NCI-H1092 treated with DMSO at 0.1 percent for 48 hours (cell line): ENCODE data around the gene ALPK1.
"Not testable (repeated sequence)": the region's sequence is repeated elsewhere in the genome, so short reads cannot be mapped to it uniquely, and the experiment has no call there.

Experiments
- DNase-seq: peaks from one replicate; lab custom pipeline; 2025; lab: John Stamatoyannopoulos, UW

Gene ALPK1

GRCh38 chr4:112284662-112285411 lies 12.3 kb upstream of the ALPK1 start:
- peak; percentile 39 for DNase-seq

- DNase-seq, result no peak
Measured at GRCh38 chr4:112287258-112287989, 9.7 kb upstream of the ALPK1 start.

DNA sequence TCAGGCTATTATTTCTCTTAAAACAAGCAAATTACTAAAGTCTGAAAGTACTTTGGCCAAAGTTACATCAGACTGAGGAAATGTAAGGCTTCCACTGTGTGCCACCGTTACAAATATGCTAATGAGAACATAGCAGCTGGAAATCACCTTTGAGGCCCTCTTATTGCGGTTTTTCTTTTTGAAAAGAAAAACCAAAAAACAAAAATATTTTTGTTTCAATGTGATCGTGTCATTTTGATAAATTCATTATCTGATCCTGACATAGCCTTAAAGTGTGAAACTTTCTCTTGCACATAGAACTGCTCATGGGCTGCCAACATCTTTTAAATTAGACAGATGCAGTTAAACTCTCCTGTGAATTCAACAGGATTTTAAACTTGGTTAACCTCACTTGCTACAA lies 8.7 kb upstream of the ALPK1 start:
- no peak for DNase-seq

- DNase-seq, result no peak
Measured at GRCh38 chr4:112289407-112290253, 7.5 kb upstream of the ALPK1 start.

- no peak for DNase-seq
Measured at GRCh38 chr4:112290341-112290740, 6.8 kb upstream of the ALPK1 start.

DNA sequence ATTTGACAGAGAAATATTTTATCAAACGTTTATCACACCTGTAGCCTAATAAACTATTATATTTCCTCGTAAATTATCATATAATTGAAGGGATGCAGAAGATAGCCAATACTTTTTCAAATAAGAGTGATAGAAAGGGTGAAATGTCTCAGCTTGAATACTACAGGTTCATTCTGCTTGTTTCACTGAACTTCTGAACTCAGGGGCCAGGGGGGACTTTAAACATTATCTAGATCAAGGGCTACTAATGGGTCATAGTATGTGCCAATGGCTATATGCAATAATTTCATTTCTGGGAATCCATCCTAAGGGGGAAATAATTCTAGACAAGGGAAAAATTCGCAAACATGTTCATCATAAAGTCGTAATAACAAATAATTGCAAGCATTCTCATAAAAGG lies 2.6 kb downstream of the ALPK1 start:
- DNase-seq, result no peak

DNA sequence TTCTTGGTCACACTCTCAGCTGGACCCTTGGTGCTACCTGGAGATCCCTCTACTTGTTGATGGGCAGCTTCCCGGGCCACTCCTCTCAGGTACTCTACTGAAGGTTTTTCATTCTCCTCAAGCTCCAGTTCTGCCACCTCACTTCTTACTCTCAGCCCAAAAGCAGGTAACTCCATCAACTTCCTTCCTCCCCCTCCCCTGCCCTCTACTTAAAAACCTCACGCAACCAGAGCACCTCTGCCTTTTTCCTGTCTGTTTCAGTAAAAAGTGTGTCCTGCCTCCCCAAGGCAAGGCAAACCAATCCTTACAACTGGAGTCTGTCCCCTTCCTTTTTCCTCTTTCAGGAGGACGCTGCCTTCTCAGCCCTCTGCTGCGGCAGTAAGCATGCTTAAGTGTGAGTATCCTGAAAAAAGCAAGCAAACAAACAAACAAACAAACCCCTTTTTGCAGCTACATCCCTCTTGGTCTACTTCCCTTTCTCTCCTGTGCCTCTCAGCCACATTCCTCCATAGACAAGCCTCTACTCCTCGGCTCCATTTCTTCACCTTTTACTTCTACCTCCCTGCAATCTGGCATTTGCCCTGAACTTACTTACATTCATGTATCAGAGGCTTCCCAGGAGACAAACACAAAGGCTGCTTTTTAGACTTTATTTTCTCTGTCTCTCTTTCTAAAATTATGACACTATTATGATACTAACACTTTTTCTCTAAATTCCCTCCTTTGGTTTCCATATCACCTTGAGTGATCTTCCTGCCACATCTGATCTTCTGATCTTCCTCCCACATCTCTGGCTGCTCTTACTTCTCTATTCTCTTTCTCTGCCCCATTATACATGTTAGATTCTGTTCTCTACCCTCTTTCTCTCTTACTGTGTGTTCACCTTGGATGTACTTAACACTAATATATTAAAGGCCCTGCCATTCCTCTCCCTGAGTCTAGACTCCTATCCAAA lies 5.4 kb downstream of the ALPK1 start:
- DNase-seq, result no peak

DNA sequence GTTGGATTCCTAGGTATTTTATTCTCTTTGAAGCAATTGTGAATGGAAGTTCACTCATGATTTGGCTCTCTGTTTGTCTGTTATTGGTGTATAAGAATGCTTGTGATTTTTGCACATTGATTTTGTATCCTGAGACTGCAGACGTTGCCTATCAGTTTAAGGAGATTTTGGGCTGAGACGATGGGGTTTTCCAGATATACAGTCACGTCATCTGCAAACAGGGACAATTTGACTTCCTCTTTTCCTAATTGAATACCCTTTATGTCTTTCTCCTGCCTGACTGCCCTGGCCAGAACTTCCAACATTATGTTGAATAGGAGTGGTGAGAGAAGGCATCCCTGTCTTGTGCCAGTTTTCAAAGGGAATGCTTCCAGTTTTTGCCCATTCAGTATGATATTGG lies 8.3 kb downstream of the ALPK1 start:
- not testable (repeated sequence) for DNase-seq

DNA sequence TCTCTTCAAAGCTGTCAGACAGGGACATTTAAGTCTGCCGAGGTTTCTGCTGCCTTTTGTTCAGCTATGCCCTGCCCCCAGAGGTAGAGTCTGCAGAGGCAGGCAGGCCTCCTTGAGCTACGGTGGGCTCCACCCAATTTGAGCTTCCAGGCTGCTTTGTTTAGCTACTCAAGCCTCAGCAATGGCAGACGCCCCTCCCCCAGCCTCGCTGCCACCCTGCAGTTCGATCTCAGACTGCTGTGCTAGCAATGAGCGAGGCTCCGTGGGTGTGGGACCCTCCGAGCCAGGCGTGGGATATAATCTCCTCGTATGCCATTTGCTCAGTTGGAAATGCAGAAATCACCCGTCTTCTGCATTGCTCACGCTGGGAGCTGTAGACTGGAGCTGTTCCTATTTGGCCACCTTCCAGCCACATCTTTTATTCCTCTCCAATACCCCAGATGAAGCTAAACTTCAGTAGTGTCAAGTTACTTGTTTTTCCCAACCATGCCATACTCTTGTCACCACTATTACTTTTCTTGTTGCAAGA lies 12.2 kb downstream of the ALPK1 start:
- DNase-seq, result peak; percentile 29

GRCh38 chr4:112311516-112311915 lies 14.3 kb downstream of the ALPK1 start:
- DNase-seq, result no peak

- DNase-seq, result no peak
Measured at GRCh38 chr4:112312610-112313239, 15.6 kb downstream of the ALPK1 start.

- DNase-seq, result no peak
Measured at GRCh38 chr4:112315446-112315845, 18.3 kb downstream of the ALPK1 start.

DNA sequence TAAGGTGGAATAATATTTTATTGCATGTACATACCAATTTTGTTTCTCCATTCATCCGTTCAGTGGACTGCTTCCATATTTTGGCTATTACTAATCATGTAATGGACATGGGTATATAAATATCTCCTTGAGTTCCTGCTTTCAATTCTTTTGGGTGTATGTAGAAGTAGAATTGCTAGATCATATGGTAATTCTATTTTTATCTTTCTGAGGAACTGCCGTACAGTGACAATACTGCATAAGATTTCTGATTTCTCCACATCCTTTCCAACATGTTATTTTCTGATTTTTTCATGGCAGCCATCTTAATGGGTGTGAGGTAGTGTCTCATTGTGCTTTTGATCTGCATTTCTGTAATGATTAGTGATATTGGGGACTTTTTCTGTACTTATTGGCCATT lies 19.2 kb downstream of the ALPK1 start:
- DNase-seq, result no peak

DNA sequence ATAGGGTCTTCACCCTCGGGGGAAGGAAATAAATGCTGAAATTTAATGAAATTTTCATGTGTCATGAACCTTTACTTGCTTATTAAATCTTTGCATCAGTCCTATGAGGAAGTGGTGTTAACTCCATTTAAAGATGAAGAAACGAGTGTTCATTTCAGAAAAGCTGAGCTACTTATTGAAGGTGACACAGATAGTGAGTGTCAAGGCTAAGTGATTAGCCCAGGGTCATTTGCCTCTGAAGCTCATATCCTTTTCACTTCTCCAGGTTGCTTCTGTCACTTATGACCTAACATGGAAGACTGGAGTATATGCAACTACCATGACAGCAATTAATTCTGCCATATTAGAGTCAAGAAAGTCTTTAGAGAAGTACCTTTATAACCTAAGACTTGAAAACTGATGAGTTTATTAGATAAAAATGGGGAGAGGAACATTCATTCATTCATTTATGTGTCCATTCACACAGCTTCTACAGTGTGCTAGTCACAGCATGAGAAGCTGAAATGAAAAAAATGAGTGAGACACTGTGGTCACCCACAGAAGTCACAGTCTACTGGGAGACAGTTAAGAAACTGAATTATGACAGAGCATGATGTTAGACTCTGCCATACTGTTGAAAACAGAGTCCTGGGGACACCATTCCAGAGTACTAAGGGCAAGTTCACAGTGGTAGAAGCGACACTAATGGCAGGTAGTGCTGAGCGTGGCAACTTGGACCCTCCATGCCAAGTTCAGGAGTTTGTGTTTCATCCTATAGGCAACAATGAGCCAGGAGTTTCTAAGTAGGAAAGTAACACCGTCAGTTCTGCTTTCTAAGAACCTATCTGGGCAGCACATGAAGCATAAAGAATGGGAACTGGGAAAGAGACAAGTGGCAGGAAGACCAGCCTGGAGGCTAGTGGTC lies 21.3 kb downstream of the ALPK1 start:
- DNase-seq, result no peak

- DNase-seq, result peak; percentile 57
Measured at GRCh38 chr4:112321776-112322684, 24.9 kb downstream of the ALPK1 start.

DNA sequence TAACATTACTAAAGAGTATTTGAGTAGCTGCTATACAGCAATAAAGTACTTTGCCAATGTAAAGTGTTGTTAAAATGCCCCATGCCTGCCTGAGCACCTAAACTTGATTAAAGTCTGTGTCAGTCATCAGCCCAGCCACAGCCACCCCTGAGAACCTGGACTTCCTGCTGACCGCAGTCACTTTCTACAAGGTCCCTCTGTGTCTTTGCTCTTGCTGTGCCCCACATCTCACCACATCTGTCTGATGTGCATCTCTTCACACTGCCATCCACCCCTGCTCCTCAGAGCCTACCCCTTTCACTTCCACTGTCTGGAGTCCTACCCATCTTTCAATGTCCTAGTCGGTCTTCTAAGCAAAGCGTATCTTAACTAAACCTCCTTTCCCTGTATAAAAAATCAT lies 25.7 kb downstream of the ALPK1 start:
- DNase-seq, result no peak

GRCh38 chr4:112325530-112325929 lies 28.4 kb downstream of the ALPK1 start:
- DNase-seq, result no peak

DNA sequence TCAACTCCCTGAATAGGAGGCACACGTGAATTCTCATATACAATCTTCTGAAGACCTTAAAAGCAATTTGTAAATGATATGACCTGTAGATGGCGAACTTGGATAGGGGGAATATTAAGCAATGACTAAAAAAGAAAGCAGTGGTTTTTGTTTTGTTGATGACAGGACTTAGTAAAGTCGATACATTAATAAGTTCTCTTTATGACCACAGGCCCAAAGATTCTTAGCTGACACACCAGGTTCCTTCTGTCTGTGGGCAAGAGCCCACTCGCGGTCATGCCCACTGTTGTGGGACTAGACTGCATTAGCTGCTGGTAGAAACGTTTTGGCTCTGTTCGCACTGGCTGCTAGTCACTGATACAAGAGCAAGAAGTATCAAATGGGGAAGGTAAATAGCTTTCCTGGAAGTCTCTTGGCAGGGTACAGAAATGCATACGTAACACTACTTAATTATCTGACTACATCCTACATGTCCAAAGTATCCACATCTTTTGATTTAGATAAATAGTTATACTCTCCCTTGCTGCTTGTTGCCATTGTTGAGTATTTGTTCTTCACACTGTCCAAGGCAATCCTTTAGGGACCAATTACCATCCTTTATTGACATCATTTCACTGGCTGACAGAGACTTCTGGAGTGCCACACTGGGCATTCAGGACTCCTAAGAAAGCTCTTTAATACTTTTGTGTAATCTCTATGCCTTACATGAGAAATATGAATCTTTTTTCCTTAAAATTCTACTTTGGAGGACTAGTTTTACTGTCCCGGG lies 31.0 kb downstream of the ALPK1 start:
- DNase-seq, result peak; percentile 80
